Activated CD4-positive, alpha-beta T cell treated with anti-CD3 and anti-CD28 coated beads, Interleukin-2, amount 50 U/mL, for 48 hours (primary cell): ENCODE data around the gene PCLO.

Source experiments
- DNase-seq, 2 experiments: peaks; one replicate each; pipeline ENCODE4 v3.0.0-alpha.2; 2020

Gene PCLO

GRCh38 chr7:83162402-83163256 is at the start of gene PCLO:
Gene PCLO (minus strand): TSS chr7:83162884. CDS start chr7:83162592, 292 bp downstream.
- peak; percentile 44 to 55 for DNase-seq

- no peak for DNase-seq
These were observed 49.0 kb upstream of the PCLO start for GRCh38 chr7:83211685-83212084.

DNA sequence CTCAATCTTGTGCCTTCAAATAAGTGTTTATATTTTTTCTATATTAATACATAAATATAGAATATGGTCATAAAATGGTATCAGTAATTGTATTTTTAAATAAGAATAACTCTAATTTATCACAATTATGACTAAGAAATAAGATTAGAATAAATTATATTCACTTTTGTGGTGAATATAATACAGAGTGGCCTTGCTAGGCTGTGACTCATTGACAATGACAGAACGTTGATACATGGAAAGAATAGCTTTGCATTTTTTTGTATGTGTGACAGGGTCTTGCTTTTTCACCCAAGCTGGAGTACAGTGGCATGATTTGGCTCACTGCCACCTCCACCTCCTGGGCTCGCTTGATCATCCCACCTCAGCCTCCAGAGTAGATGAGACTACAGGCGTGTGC is 47.8 kb upstream of the PCLO start:
- DNase-seq, result no peak

- DNase-seq, result no peak
These were observed 42.0 kb upstream of the PCLO start for GRCh38 chr7:83204715-83205114.

- DNase-seq, result no peak
These were observed 38.7 kb upstream of the PCLO start for GRCh38 chr7:83201355-83201754.

DNA sequence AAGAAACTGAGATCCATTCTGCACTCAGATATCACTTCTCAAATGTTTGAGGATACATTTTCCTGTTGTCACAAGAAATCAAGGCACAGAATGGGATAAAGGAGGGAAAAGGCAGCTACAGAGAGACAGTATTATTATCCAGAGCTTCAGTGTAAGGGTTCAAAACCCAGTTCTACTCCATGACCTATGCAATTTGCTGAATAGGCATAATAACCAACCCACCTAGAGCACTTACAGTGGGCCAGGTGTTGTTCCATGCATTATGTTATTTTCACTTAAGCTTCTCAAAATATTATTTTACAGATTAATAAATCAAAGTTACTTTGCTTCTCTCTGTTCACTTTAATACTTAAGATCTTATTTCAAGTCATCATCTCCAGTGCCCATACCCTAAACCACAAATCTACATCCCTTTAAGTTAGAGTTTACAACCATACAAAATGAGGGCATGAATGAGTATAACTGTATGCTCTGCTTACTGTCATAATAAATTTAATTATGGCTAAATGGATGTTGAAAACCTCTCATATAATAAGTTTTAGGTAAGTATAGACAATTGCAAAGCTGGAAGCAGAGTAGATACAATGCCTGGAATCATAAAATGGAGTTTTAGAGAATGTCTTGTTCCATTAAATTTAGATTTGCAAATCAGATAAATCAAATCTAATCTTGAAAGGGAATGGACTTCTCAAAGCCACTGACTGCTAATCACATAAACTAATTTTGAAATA is 28.1 kb upstream of the PCLO start:
- DNase-seq, result no peak

DNA sequence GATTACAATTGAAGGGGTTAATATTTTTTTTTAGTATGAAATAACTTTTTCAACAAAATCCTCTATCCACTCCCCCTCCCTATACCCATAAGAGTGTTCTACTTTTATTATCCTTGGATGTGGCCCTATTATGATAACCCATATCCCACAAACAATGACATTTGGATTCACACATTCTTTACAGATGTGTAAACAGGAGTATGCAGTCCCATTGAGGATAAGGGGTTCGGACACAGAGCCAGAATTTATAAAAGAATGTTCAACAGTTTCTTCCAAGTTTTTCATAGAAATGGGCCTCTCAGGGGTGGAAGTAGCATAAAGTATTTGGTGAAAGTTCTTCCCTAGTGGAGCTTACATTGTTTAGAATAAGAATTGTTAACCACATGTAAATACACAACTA is 16.1 kb upstream of the PCLO start:
- DNase-seq, result no peak

DNA sequence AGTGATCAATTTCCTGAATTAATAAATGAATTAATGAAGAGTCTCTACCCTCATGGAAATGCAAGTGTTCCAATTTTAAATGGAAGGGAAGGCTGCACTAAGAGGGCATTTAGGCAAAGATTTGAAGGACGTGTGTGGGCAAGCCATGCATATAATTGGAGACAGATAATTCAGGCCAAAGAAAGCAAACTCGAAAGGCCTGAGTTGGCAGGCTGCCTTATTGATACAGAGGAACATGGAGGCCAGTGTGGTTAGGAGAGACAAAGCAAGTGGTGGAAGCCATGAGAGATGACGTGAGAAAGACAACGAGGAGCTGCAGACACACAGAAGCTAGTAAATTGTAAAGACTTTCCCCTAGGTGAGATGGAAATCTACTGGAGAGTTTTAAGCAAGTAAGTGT is 15.4 kb upstream of the PCLO start:
- no peak for DNase-seq

GRCh38 chr7:83173664-83174063 is 11.0 kb upstream of the PCLO start:
- DNase-seq, result no peak

DNA sequence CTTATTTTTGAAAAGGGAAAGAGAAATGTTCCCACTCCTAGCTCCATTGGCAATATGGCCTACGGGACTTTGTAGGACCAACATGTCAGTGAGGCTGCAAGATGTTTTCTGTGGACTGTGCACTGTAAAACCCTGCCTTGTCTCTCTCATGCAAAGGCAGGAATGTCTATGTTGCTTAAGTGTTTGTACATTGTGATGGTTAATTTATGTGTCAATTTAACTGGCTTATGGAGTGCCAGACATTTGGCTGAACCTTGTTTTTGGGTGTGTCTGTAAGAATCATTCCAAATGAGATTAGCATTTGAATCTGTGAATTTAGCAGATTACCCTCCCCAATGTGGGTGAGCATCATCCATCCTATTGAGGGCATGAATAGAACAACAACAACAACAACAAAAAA is 4.1 kb upstream of the PCLO start:
- no peak for DNase-seq

DNA sequence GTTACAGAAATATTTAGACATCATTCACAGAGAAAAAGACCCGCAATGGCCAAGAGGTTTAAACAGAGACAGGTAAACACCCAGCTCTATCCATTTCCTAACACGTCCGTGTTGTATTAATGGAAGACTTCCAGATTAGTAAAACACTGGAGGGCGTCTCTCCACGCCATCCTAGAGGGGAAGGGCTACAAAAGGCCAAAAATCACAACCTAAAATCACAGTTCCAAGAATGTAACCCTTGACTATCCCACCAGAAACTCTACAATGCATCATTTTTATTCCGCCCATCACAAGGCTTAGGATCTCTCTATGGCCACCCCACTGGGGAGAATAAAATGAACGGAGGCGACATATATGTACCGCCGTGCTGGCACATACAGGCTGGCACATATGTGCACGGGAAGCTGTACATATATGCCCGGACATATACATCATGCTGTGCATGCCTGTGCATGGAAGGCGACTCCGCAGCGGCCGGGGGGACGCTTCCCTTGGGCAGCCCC is 734 bp downstream of the PCLO start:
- DNase-seq, result no peak

DNA sequence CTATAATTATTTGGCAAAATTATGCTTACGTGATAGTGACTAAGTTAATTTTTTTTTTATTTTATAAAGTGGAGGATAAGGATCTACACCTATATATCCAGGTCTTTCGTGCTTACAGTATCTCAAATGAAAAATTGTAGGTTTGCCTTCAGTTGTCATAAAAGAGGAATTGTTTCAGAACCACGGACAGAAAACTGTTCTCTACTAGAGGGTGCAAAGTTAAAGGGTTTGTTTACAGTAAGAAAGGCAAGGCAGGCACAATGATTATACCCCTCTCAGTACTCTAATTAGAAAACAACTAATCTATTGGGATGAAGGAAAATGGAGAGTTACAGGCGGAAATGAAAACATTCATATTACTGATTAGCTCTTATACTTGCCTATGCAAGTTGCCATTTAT is 1.5 kb downstream of the PCLO start:
- no peak for DNase-seq

DNA sequence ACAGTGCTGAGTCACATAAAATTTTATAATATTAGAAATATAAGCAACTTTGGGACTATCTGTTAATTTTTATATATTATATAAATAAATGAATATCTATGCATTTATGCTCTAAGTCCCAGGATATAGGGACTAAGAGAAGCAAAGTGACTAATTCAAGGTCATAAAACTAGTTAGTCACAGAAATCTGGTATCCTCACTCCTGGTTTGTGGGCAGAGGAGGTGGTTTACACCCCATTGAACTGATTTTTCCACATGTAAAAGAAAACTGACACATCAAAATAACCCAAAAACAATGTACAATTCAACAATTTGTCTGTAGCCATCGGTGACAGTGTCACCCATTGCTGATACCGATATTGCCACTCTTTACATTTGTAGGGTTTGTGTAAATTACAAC is 3.0 kb downstream of the PCLO start:
- no peak for DNase-seq

DNA sequence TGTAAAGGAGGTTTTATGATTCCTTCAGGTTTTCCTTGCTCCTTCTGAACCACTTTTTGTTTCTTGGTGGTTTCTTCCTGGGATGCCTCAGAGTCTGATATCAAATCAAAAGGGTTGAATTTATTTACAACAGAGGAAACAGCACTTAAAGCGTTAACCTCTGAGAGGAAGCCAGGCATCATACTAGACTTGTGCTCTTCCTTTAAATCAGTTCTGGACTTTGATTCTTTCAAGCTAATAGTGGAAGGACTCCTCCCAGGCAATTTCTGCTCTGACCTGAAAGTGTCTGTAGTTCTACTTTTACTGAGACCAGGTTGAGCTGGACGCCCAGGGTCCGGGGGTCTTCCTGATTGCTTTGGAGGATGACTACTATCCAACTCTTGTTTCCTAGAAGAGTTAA is 6.7 kb downstream of the PCLO start:
- DNase-seq, result no peak

- no peak for DNase-seq
These were observed 7.3 kb downstream of the PCLO start for GRCh38 chr7:83155407-83155806.

GRCh38 chr7:83153419-83153818 is 9.3 kb downstream of the PCLO start:
- DNase-seq, result no peak

DNA sequence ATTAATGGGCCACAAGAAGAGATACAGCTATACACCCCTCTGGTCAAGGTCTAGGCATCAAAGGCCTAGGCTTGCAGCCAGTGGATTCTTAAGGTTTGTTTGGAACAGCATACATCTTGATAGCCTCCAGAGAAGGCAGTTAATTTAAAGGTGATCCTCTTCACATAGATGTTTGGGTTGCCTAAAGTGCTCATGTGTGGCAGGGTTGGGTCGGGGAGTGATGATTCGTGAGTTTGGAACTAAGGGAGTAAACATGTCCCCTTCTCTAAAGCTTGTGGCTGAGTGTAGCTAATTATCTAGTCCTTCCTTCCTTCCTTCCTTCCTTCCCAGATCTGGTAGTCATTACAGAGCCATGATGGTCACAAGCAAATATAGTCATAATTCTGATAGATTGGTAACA is 12.4 kb downstream of the PCLO start:
- DNase-seq, result no peak

DNA sequence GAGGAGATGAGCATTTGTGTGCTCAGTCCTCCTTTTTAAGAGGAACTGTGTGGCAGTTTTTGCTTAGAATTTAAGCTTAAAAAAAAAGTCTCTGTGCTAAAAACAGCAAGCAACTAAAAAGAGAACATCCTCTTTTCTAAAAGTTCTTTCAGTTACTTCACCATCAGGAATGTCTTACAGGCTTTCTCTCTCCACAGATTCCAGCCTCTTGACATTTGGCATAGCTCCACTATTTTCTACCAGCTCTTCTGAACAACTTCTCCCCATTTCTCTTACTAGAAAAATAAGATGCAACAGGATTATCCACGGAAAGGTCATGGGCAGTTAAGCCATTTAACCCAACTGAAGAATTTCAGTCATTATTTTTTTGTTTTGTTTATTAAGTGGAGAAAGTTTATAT is 13.2 kb downstream of the PCLO start:
- no peak for DNase-seq

- DNase-seq, result no peak
These were observed 13.9 kb downstream of the PCLO start for GRCh38 chr7:83148776-83149175.

DNA sequence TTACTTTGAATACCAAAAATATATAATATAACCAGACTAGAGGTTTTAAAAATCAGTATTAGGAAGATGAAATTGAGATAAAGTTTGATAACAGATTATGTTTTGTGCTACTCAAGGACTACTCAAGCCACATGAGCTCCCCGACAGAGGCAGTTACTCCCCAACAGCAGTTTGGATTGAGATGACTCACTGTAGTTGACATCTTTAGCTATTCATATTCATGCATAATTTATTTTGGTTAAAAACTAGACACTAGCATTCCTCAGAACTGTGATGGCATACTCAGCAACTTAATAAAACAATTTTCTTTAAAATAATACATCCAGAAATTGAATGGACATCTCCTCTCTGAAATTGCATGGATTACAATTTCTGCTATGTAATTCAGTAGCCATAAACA is 19.6 kb downstream of the PCLO start:
- no peak for DNase-seq

- no peak for DNase-seq
These were observed 20.3 kb downstream of the PCLO start for GRCh38 chr7:83142365-83142764.

DNA sequence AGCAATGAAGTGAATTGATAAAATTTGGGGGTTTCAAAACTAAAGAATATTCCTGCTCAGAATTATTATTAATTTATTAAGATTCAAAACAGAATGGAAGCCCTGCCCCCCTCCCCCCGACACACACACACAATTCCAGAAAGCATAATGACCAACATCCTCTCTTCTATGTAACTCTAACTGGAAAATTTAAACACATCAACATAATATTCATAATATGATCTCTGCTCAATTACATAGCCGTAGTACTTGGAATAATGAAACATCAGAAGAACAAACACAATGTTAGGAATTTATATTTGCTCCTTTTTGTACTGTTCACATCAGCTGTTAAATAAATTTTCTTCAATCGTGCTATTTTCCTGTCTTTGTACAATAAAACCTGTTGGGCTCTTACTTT is 20.8 kb downstream of the PCLO start:
- DNase-seq, result no peak

GRCh38 chr7:83130623-83131545 is 31.8 kb downstream of the PCLO start:
- DNase-seq, result no peak
